ENCODE data around the gene HNF4A.

Gene HNF4A

GRCh38 chr20:44406572-44407137 is 51.2 kb downstream of the HNF4A start:
- DNase-seq, result no peak

DNA sequence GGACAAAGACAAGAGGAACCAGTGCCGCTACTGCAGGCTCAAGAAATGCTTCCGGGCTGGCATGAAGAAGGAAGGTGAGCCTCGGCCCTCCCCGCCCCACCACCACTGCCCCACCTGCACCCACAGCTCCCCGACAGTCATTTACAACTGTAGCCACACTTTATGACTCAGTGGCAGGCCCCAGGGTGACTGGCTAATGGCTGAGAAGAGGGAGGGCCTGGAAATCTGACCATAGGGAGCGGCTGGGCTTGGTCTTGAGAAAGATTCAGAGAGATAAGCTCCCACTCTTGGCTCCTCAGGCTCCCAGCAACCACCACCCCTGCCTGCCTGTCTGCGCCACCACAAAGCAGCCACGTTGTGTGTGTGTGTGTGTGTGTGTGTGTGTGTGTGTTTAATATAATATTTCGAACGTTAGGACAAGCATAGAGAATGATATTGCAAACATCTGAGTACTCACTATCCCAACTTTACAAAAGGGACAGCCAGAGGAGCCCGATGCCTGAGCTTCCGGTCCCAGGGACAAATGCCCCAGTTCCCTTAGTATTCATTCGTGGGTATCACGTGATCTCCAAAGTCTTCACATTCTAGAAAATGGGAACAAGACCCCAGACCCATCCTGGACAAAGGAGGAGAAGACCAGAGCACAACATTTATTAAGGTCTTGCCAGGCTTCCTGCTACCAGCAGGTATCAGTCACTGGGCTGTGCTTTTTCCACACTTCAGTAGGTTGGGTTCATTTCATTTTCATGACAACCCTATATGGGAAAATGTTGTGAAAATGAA is 52.1 kb downstream of the HNF4A start:
- DNase-seq, result no peak

- DNase-seq, result no peak
These were observed 53.7 kb downstream of the HNF4A start for GRCh38 chr20:44409132-44409600.

- DNase-seq, result no peak
These were observed 55.1 kb downstream of the HNF4A start for GRCh38 chr20:44410583-44411019.

DNA sequence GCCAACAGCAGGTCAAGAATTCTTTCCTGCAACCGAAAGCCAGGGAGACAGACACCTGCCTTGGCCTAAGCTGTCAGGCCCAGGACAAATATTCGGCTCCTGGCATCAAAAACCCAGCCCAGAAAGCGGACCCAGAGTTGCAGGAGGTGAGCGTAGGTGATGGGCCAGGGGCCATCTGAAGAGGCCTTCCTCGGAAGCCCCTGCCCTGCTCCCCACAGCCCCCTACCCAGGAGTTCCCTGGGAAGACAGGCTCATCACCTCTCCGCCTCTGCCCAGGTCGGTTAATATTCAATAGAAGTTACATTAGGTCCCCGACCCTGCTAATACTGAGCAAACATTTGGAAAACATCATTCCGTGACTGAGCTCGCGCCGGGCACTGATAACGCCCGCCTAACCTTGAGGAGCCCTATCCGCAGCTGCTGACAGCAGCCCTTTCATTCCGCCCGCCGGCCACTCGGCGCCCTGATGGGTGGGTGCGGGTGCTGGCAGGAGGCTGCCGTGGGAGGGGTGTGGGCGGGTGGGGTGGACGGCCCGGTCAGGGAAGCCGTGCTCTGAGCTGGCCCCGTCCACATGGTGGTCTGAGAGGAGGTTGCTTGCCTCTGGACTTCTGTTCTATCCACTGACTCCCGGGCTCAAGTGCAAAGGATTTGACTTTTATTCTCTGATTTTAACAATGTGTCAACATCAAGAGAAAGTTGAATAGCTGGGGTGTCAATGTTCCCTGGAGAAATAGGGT is 55.7 kb downstream of the HNF4A start:
- no peak for DNase-seq

- no peak for DNase-seq
These were observed 56.4 kb downstream of the HNF4A start for GRCh38 chr20:44411757-44412401.

- DNase-seq, result no peak
These were observed 57.1 kb downstream of the HNF4A start for GRCh38 chr20:44412402-44413144.

GRCh38 chr20:44413575-44414345 is 58.3 kb downstream of the HNF4A start:
- no peak for DNase-seq

DNA sequence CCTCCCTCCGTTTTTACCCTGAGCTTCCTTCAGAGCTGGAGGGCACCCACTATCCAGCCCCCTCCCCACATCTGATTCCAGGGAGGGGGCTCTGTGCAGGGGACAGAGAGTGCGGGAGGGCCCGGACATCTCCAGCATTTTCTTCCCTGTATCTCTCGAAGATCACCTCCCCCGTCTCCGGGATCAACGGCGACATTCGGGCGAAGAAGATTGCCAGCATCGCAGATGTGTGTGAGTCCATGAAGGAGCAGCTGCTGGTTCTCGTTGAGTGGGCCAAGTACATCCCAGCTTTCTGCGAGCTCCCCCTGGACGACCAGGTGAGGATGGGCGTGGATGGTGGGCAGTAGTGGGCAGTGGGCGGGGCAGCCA is 58.8 kb downstream of the HNF4A start:
- DNase-seq, result no peak

DNA sequence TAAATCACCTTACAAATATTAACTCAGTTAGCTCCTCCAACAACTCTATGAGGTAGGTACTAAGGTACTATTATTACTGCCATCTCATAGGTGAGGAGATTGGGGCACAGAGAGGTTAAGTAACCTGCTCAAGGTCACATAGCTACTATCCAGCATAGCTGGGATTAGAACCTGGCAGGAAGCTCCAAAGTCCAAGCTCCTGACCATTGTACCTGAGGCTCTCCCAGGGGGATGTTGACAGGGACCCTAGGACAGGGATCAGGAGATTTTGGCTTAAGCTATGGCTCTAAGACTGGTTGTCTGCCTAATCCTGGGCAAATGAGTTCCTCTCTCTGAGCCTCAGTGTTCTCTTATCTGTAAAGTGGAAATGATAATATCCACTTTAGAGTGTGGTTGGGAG is 59.3 kb downstream of the HNF4A start:
- DNase-seq, result no peak

GRCh38 chr20:44415833-44416715 is 60.6 kb downstream of the HNF4A start:
- no peak for DNase-seq

- no peak for DNase-seq
These were observed 62.8 kb downstream of the HNF4A start for GRCh38 chr20:44418069-44418905.

DNA sequence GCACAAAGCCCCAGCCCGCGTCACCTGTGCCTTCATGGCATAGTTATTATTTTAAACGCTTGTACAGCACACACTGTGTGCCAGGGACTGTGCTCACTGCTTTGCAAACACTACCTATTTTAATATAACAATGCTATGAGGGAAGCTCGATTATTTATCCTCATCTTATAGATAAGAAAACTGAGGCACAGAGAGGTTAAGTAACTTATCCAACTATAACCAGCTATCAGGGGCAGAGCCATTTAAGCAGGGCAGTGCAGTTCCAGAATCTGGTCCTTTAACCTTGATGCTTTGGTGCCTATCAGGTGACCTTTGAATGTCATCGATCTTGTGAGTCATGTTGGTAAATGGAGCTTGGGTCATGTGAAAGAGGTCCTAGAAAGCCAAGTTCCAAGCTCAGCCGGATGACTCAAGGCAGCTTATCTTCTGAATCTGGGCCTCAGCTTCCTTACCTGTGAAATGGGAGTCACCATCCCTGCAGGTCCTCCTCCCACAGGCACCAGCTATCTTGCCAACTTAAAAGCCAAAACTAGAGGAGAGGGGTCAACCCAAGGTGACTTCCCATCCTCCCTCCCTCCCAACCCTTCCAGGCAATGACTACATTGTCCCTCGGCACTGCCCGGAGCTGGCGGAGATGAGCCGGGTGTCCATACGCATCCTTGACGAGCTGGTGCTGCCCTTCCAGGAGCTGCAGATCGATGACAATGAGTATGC is 63.8 kb downstream of the HNF4A start:
- DNase-seq, result no peak

GRCh38 chr20:44420497-44420896 is 65.0 kb downstream of the HNF4A start:
- no peak for DNase-seq

DNA sequence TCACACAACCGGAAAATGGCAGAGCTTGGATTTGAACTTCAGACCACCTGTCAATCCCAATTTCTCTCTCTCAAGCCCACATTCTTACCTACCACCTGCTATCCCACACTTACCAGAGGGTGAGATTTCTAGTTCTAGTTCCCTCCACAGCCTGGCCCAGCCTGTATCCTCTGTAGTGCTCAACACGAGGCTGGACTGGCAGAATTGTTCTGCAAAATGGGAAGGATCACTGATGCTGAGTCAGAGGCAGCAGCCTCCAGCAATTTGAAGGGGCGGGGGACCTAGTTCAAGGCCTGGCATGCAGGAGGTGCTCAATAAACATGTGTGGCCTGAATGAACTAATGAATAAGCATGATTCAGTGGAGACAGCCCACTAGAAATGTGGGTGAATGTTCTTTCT is 66.6 kb downstream of the HNF4A start:
- DNase-seq, result no peak

- no peak for DNase-seq
These were observed 68.0 kb downstream of the HNF4A start for GRCh38 chr20:44423480-44423879.

DNA sequence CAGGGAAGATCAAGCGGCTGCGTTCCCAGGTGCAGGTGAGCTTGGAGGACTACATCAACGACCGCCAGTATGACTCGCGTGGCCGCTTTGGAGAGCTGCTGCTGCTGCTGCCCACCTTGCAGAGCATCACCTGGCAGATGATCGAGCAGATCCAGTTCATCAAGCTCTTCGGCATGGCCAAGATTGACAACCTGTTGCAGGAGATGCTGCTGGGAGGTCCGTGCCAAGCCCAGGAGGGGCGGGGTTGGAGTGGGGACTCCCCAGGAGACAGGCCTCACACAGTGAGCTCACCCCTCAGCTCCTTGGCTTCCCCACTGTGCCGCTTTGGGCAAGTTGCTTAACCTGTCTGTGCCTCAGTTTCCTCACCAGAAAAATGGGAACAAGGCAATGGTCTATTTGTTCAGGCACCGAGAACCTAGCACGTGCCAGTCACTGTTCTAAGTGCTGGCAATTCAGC is 68.6 kb downstream of the HNF4A start:
- no peak for DNase-seq

GRCh38 chr20:44425923-44426322 is 70.4 kb downstream of the HNF4A start:
- no peak for DNase-seq

All from stimulated activated CD4-positive, alpha-beta T cell treated with anti-CD3 and anti-CD28 coated beads, Interleukin-1b, Interleukin-23, amount 100 ng/mL, for 48 hours (primary cell).